Neural progenitor cell (in vitro differentiated cells): ENCODE results near the gene AGXT. TPM values are rescaled to one million over a fixed set of nuclear protein-coding genes. Genes with fewer than 3 reads are reported as not detected.
A peak's percentile ranks its signal among the peaks of the same experiment; 100 is the strongest.

ENCODE experiments used
- DNase-seq: peaks from one replicate; pipeline ENCODE4 v3.0.0-alpha.2; 2016; ENCODE audit warnings: low spot score
- H2AFZ ChIP-seq: fragments of 200-600 bp; sonication (generic); replicated peaks from 2 replicates; pipeline ENCODE4 v1.6.1; 2016; ENCODE audit warnings: antibody characterized with exemption
- H3F3A ChIP-seq: fragments of 200-600 bp; sonication (generic); 2 replicates; pipeline ENCODE4 v1.6.1; 2016; ENCODE audit warnings: antibody characterized with exemption, low read depth
- H3K27ac ChIP-seq: fragments of 200-600 bp; sonication (generic); 2 replicates; pipeline ENCODE4 v1.5.1; 2016; ENCODE audit warnings: mild to moderate bottlenecking
- H3K27me3 ChIP-seq: fragments of 200-600 bp; sonication (generic); 2 replicates; pipeline ENCODE4 v1.6.1; 2016; ENCODE audit warnings: mild to moderate bottlenecking, moderate library complexity
- H3K36me3 ChIP-seq: fragments of 200-600 bp; sonication (generic); 2 replicates; pipeline ENCODE4 v1.5.1; 2016
- H3K4me1 ChIP-seq: fragments of 200-600 bp; sonication (generic); 2 replicates; pipeline ENCODE4 v1.6.1; 2016; ENCODE audit warnings: mixed run types
- H3K4me2 ChIP-seq: fragments of 200-600 bp; sonication (generic); 2 replicates; pipeline ENCODE4 v1.6.1; 2016
- H3K4me3 ChIP-seq: fragments of 200-600 bp; sonication (generic); 2 replicates; pipeline ENCODE4 v1.5.1; 2016
- H3K79me2 ChIP-seq: fragments of 200-600 bp; sonication (generic); 2 replicates; pipeline ENCODE4 v1.6.1; 2016; ENCODE audit warnings: low read depth
- H3K9ac ChIP-seq: fragments of 200-600 bp; sonication (generic); 2 replicates; pipeline ENCODE4 v1.6.1; 2016
- H3K9me3 ChIP-seq: fragments of 200-600 bp; sonication (generic); 2 replicates; pipeline ENCODE4 v1.5.1; 2016; ENCODE audit warnings: low read depth
- H4K20me1 ChIP-seq: fragments of 200-600 bp; sonication (generic); 2 replicates; pipeline ENCODE4 v1.6.1; 2016; ENCODE audit warnings: low read depth
- H3K27ac Mint-ChIP-seq: 3 replicates; pipeline ENCODE4 v1.8.0; 2021; ENCODE audit warnings: mixed read lengths
- H3K27me3 Mint-ChIP-seq: 2 replicates; pipeline ENCODE4 v1.8.0; 2022; ENCODE audit warnings: low read depth, mild to moderate bottlenecking, inconsistent platforms, moderate library complexity, mixed read lengths; ENCODE audit not compliant: insufficient read depth
- H3K36me3 Mint-ChIP-seq: 3 replicates; pipeline ENCODE4 v1.8.0; 2021; ENCODE audit warnings: mixed read lengths
- H3K4me1 Mint-ChIP-seq: 3 replicates; pipeline ENCODE4 v1.8.0; 2021; ENCODE audit warnings: mixed read lengths
- H3K4me3 Mint-ChIP-seq: 3 replicates; pipeline ENCODE4 v1.8.0; 2021; ENCODE audit warnings: mild to moderate bottlenecking, moderate library complexity, mixed read lengths
- H3K9me3 Mint-ChIP-seq: 3 replicates; pipeline ENCODE4 v1.8.0; 2020; ENCODE audit warnings: mixed read lengths
- EZH2 ChIP-seq: fragments of 200-600 bp; sonication (generic); IDR thresholded peaks from 2 replicates; pipeline ENCODE4 v1.6.1; 2017; ENCODE audit warnings: antibody characterized with exemption, mild to moderate bottlenecking, moderate library complexity
- EZH2phosphoT487 ChIP-seq: fragments of 200-600 bp; sonication (generic); IDR thresholded peaks from 2 replicates; pipeline ENCODE4 v1.6.1; 2017; ENCODE audit warnings: antibody characterized with exemption
- total RNA-seq: library from RNA; depleted of rRNA; stranded (reverse); fragments of >200 nt; gene quantifications from 2 replicates; pipeline ENCODE4 v1.2.3, GENCODE V29; 2015; ENCODE audit warnings: low replicate concordance
- TF ChIP-seq, protein P1 (sequence below): fragments of 200-600 bp; sonication (generic); IDR thresholded peaks from 2 replicates; pipeline ENCODE4 v1.5.1; 2017; ENCODE audit warnings: antibody characterized with exemption, mild to moderate bottlenecking

Gene AGXT
- total RNA-seq, 1 donor from 2014 or later, result not detected

- Histone ChIP-seq H3K36me3 (no peaks in the 10 kb centered on the region), H3F3A (no peaks in the 10 kb centered on the region), H3K27me3 (no peaks in the 10 kb centered on the region), H3K9me3 (no peaks in the 10 kb centered on the region), H2AFZ (no peak overlapping the region), H3K4me1 (no peaks in the 10 kb centered on the region), H3K79me2 (no peaks in the 10 kb centered on the region), H3K9ac (no peak overlapping the region), H4K20me1 (no peaks in the 10 kb centered on the region), H3K4me2 (no peak overlapping the region), H3K4me3 (no peak overlapping the region), H3K27ac (no peak overlapping the region)
- Mint-ChIP-seq H3K4me3 (no peak overlapping the region), H3K9me3 (no peaks in the 10 kb centered on the region), H3K36me3 (no peaks in the 10 kb centered on the region), H3K4me1 (peaks cover 10% of the 10 kb centered on the region), H3K27me3 (peaks cover 3% of the 10 kb centered on the region), H3K27ac (no peak overlapping the region)
- no peak for DNase-seq
- no peak for TF ChIP-seq EZH2phosphoT487
- TF ChIP-seq, protein P1, sequence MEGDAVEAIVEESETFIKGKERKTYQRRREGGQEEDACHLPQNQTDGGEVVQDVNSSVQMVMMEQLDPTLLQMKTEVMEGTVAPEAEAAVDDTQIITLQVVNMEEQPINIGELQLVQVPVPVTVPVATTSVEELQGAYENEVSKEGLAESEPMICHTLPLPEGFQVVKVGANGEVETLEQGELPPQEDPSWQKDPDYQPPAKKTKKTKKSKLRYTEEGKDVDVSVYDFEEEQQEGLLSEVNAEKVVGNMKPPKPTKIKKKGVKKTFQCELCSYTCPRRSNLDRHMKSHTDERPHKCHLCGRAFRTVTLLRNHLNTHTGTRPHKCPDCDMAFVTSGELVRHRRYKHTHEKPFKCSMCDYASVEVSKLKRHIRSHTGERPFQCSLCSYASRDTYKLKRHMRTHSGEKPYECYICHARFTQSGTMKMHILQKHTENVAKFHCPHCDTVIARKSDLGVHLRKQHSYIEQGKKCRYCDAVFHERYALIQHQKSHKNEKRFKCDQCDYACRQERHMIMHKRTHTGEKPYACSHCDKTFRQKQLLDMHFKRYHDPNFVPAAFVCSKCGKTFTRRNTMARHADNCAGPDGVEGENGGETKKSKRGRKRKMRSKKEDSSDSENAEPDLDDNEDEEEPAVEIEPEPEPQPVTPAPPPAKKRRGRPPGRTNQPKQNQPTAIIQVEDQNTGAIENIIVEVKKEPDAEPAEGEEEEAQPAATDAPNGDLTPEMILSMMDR, result no peak
- no peak for TF ChIP-seq EZH2
These were observed 708 bp downstream of the AGXT start for GRCh38 chr2:240869109-240869955.

DNA sequence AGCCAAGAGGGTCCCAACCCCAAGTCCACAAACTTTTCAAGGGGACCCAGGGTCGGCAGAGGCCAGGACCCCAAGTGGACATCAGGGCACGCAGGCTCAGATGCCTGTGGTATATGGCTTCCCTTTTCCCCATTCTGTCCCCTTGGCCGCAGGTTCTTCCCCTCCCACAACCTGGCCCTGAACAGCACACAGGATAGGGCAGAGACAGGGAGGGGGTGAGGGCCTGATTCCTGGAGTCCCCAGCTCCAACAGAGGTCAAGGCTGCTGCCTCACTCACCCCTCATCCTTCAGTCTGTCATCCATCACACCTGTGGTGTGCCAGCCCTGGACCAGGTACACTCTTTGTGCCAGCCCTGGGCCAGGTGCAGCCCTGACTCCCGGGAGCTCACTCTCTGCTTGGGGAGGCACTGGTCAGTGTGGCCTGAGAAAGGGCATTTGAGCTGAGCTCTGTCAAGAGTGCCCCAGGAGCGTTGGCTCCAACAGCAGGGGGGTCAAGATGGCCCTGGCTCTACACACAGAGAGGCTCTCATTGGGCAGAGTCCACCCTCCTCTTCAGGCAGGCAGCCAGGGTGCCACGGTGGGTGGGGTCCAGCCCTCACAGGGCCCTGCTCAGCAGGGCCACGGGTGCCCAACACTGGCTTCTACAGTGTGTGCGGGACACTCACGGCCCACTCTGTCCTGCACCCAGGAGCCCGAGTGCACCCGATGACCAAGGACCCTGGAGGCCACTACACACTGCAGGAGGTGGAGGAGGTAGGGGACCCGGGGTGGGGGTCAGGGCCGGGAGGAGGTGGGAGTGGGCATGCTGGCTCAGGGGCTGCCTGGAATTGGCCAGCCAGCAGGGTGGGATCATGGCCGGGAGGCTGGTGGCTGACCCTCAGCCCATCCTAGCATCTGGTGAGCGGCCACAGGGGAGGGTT, 1.6 kb downstream of the AGXT start:
- TF ChIP-seq EZH2 (no peak), EZH2phosphoT487 (no peak)
- TF ChIP-seq, protein P1, result no peak
- DNase-seq, result no peak
- no peaks in the 10 kb centered on the region for H3F3A ChIP-seq
- no peaks in the 10 kb centered on the region for H3K27me3 ChIP-seq
- H3K4me1 ChIP-seq, result no peaks in the 10 kb centered on the region
- H3K9me3 ChIP-seq, result no peaks in the 10 kb centered on the region
- Mint-ChIP-seq H3K27me3 (peaks cover 3% of the 10 kb centered on the region), H3K27ac (no peak overlapping the region), H3K4me3 (no peak overlapping the region), H3K4me1 (peaks cover 10% of the 10 kb centered on the region), H3K9me3 (no peaks in the 10 kb centered on the region), H3K36me3 (no peaks in the 10 kb centered on the region)
- H3K4me3 ChIP-seq, result no peak overlapping the region
- no peak overlapping the region for H2AFZ ChIP-seq
- H3K36me3 ChIP-seq, result no peaks in the 10 kb centered on the region
- no peak overlapping the region for H3K4me2 ChIP-seq
- no peaks in the 10 kb centered on the region for H4K20me1 ChIP-seq
- no peaks in the 10 kb centered on the region for H3K79me2 ChIP-seq
- no peak overlapping the region for H3K27ac ChIP-seq
- no peak overlapping the region for H3K9ac ChIP-seq

- no peaks in the 10 kb centered on the region for H3K36me3 Mint-ChIP-seq
- H3K4me3 Mint-ChIP-seq, result no peak overlapping the region
- peaks cover 10% of the 10 kb centered on the region for H3K4me1 Mint-ChIP-seq
- no peaks in the 10 kb centered on the region for H3K27me3 Mint-ChIP-seq
- H3K27ac Mint-ChIP-seq, result peak overlapping the region; percentile 93
- H3K36me3 ChIP-seq, result no peaks in the 10 kb centered on the region
- no peaks in the 10 kb centered on the region for H3K9me3 Mint-ChIP-seq
- no peak overlapping the region for H3K9ac ChIP-seq
- no peak overlapping the region for H2AFZ ChIP-seq
- H3K4me3 ChIP-seq, result no peak overlapping the region
- no peaks in the 10 kb centered on the region for H4K20me1 ChIP-seq
- H3K79me2 ChIP-seq, result no peaks in the 10 kb centered on the region
- no peak overlapping the region for H3K27ac ChIP-seq
- DNase-seq, result no peak
- H3K4me2 ChIP-seq, result no peak overlapping the region
- no peaks in the 10 kb centered on the region for H3K9me3 ChIP-seq
- H3K27me3 ChIP-seq, result no peaks in the 10 kb centered on the region
- H3K4me1 ChIP-seq, result no peaks in the 10 kb centered on the region
- TF ChIP-seq EZH2, result no peak
- TF ChIP-seq, protein P1, result no peak
- no peak for TF ChIP-seq EZH2phosphoT487
- no peaks in the 10 kb centered on the region for H3F3A ChIP-seq
These were observed 2.7 kb downstream of the AGXT start for GRCh38 chr2:240871071-240871958.
